ENCODE results near the gene ABRACL.

The ABRACL gene

DNA sequence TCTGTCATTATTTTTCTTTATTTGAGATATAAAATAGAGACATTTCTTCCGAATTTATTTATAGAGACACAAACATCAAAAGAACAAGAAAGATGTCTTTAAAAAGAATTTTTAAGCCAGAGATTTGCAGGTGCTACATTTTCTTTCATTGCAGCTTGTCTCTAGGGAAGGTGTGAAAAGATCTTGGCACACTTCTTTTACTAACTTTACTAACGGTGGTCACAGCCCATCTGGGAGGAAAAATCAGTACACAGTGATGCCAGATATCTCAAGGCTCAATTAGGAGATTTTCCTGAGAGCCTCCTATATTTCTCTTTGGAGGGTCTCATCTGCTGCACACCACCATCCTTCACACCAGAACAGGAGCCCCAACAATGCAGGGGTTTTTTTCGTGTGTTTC is 29.5 kb downstream of the ABRACL start:
- DNase-seq: no peak

- no peak for DNase-seq
Measured at GRCh38 chr6:139060332-139060731, 31.8 kb downstream of the ABRACL start.

DNA sequence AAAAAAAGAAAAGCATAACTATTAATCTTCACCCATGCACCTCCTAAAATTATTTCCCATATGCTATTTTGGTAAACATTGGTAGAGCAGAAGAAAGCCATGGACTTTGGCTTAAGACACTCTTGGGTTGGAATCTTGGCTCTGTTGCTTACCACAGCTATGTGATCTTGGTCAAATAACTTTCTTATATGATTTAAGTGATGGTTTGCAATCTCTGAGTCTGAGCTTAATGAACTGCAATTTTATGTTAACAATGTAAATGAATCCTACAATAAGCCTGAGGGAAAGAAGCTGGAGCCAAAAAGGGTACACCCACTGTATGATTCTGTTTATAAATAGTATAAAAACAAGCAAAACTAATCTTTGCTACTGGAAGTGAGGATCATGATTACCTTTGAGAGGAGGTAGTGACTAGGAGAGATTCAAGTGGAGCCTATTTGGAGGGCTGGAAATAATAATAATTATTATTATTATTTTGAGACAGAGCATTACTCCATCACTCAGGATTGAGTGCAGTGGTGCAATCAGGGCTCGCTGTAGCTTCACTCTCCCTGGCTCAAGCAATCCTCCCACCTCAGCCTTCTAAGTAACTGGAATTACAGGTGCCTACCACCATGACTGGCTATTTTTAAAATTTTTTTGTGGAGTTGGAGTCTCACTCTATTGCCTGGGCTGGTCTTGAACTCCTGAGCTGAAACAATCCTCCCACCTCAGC is 34.5 kb downstream of the ABRACL start:
- no peak for DNase-seq

GRCh38 chr6:139064981-139065665 is 36.6 kb downstream of the ABRACL start:
- no peak for DNase-seq

- DNase-seq: no peak
Measured at GRCh38 chr6:139066080-139066479, 37.5 kb downstream of the ABRACL start.

- no peak for DNase-seq
Measured at GRCh38 chr6:139068846-139069245, 40.3 kb downstream of the ABRACL start.

DNA sequence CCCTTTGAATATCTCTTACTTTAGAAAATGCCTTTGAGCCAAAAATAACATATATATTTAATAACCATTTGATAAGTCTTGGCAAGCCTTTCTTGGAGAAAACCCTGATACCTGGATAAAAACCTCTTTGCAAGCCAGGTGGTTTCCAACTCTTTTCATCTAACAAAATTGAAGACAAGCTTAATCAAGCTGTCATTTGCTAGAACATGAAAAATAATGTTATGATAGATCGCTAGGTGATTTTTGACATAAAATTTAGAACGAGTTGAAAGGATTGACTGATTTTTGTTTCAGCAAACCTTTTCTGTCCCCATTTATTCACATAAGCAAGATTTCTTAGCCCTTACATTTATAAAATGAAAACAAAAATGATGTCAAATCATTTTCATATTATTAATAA is 44.6 kb downstream of the ABRACL start:
- no peak for DNase-seq

DNA sequence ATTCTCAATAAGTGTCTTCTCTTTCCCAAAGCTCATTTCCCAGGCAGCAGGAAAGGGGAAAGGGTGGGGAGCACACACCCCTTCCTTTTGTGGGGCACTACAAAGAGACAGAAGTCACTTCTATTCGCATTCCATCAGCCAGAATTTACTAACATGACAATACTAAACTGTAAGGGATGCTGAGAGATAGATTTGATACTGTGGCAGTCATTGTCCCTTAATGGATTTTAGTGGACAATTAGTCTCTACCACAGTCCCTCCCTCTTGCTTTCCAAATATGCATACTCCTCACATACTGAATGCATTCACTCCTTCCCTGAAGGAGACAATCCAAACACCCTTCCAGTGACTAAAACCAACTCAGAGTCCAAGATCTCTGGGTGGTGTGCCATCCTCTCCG is 50.5 kb downstream of the ABRACL start:
- no peak for DNase-seq

DNA sequence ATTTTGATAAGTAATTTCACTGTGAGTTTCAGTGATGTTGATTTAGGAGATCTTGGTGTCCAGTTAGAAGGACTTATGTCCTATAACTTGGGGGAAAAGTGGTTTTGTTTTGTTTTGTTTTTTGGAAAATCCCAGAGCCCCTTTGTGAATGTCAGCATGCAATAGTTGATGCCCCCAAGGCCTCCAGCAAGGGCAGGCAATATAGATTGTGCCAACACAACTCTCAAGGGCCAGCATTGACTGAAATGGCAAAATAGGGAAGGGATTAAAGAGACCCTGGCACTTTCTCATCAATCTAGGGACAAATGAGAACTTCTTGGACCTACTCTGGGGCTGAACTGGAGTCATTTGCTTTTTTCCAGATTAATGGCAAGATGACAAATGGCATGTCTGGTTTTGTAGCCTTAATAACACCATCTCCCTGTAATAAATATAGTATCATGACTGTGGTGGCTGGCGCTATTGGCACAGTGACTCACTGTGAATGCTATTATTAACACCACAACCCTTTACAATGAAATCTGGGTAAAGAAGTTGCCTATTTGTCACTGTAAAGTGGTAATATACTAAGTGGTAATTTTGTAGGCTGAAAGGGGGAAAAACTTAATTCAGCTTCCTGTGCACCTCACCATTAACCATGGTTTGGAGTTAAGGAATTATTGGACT is 51.8 kb downstream of the ABRACL start:
- no peak for DNase-seq

GRCh38 chr6:139081471-139081870 is 52.9 kb downstream of the ABRACL start:
- DNase-seq: no peak

DNA sequence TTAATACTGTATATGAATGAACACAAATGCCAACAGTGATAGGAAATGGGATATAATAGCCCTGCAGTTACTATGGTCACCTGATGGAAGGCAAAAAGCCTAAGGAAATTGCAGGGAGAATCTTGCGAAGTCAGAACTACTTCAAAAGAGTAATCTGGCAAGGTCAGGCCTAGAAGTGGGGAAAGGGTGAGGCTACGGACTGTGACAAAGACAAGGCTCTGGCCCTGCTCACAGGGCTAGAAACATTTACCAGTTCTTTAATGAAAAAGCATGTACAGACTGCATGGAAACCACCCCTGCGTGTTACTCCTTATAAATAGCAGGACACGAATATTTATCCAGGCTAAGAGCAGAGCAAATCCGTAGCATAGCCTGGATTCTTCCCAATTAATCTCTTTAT is 53.8 kb downstream of the ABRACL start:
- DNase-seq: no peak

DNA sequence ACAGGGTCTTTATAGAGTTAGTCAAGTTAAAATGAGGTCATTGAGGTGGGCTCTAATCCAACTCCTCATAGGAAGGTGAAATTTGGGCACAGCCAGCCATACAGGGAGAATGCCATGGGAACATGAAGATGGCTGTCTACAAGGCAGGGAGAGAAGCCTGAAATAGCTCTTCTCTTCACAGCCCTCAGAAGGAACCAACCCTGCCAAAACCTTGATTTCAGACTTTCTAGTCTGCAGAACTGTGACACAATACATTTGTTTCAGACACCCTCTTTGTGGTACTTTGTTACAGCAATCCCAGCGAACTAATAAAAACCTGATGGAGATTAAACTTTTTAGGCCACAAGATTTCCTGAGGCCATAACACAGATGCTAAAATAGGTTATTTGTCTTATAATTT is 63.3 kb downstream of the ABRACL start:
- no peak for DNase-seq
